Coronary artery (tissue), 2 donors: Measurements from ENCODE around the gene OLFML2A.
"Not testable (repeated sequence)": the region's sequence is repeated elsewhere in the genome, so short reads cannot be mapped to it uniquely, and the experiment has no call there.

Experiments
- DNase-seq: peaks from one replicate; pipeline ENCODE4 v3.0.0-alpha.2; 2017; ENCODE audit warnings: low spot score
- H3K27ac ChIP-seq, 2 donors: fragments of 200-600 bp; sonication (generic); one replicate each; pipeline ENCODE4 v1.5.1; 2016 to 2019
- H3K4me3 ChIP-seq: fragments of 200-600 bp; sonication (generic); 2 replicates; pipeline ENCODE4 v1.5.1; 2016; ENCODE audit warnings: mild to moderate bottlenecking, moderate library complexity
- TF ChIP-seq, protein P1 (sequence below): fragments of 200-600 bp; sonication (generic); IDR thresholded peaks from one replicate; pipeline ENCODE4 v1.5.1; 2019; ENCODE audit warnings: antibody characterized with exemption

OLFML2A gene

DNA sequence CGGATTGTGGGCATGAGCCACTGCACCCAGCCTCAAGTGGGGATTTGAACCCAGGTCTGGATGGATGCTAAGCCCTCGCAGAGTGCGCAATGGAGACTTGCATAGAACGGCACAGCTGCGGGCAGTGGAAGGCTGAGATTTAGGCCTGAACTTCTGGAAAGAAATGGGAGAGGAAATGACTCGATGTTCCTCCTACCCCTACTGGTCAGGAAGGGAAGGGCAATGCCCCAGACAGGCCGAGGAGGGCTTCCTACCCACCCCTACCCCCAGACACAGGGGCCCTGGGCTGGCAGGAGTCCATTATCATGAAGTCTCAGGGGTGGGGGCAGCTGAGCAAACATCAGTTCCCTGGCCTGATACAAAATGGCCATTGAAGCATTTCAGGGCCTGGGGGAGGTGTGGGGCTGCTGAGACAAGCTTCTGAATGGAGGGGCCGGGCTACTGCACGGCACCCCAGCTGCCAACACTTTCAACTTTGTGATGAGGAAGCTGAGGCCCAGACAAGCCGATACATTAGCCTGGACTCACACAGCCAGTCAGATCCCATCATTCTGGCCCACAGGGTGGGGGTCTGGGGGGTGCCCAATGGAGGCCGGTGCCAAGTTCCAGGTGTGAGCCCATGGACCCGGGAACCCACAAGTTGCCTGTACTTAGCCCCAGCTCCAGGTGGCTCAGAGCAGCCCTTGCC is 62.8 kb downstream of the OLFML2A start:
- no peak overlapping the region for H3K27ac ChIP-seq
- DNase-seq, result no peak
- TF ChIP-seq, protein P1, sequence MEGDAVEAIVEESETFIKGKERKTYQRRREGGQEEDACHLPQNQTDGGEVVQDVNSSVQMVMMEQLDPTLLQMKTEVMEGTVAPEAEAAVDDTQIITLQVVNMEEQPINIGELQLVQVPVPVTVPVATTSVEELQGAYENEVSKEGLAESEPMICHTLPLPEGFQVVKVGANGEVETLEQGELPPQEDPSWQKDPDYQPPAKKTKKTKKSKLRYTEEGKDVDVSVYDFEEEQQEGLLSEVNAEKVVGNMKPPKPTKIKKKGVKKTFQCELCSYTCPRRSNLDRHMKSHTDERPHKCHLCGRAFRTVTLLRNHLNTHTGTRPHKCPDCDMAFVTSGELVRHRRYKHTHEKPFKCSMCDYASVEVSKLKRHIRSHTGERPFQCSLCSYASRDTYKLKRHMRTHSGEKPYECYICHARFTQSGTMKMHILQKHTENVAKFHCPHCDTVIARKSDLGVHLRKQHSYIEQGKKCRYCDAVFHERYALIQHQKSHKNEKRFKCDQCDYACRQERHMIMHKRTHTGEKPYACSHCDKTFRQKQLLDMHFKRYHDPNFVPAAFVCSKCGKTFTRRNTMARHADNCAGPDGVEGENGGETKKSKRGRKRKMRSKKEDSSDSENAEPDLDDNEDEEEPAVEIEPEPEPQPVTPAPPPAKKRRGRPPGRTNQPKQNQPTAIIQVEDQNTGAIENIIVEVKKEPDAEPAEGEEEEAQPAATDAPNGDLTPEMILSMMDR, result no peak
- no peak overlapping the region for H3K4me3 ChIP-seq

DNA sequence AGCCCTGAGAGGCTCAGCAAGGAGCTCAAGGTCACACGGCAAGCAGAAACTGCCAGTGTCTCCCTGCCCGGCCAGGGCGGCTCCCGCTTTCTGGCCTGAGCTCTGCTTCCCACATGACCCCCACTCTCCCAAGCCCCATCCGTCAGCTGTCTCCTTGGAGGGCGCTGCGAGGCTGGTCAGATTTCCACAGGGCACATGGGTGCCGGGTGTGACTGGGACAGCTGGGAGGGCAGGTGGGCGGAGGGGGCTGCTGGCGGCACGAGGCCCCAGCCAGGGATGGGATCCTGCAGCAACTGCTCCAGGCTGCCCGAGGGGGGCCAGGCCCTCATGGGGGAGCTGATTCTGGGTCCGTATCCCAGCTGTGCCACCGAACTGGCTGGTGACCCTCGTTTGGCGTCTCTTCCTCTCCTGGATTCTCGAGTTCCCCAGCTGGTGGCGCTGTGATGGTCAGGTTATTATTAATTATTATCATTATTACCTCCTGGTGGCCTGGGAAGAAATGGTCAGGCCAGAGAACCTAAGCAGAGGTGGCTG is 63.4 kb downstream of the OLFML2A start:
- DNase-seq, result no peak
- TF ChIP-seq, protein P1, result no peak
- Histone ChIP-seq H3K27ac (no peak overlapping the region), H3K4me3 (no peak overlapping the region)

DNA sequence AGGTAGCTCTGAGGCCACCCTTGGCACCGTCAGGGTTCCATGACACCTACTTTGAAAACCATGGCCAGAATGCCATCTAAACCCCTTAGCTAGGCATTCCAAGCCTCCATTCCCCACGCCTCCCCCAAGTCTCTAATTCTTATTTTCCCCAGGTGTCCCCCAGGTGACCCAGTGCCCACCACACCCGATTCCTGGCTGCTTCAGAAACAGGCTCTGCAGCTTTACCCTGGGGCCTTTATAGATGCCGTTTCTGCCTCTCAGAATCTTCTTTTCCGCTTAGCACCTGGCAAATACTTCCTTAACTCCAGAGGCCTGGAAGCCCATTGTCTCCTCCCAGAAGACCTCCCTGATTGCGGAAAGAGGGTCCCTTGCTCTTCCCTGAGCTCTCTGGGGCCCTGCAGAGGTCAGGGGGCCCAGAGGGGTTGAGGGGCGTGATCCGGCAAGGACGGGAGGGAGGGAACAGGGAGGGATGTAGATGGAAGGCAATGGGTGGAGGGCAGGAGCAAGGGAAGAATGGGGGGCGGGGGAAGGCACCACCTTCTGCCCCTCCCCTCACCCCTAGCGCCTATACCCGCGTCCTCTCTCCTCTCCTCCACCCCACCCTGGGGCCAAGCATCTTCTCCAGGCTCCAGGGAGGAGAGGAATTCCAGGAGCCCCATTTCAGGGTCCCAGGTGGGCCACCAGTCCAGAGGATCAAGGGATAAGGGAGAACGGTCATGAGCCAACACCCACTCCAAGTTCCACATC is 64.3 kb downstream of the OLFML2A start:
- TF ChIP-seq, protein P1, result no peak
- no peak overlapping the region for H3K4me3 ChIP-seq
- no peak overlapping the region for H3K27ac ChIP-seq
- DNase-seq, result no peak

GRCh38 chr9:124843456-124844034 is 66.6 kb downstream of the OLFML2A start:
- Histone ChIP-seq H3K27ac (no peak overlapping the region), H3K4me3 (no peak overlapping the region)
- TF ChIP-seq, protein P1, result no peak
- no peak for DNase-seq

- DNase-seq, result no peak
- TF ChIP-seq, protein P1, result no peak
- Histone ChIP-seq H3K4me3 (no peak overlapping the region), H3K27ac (no peak overlapping the region)
Measured at GRCh38 chr9:124844291-124844690, 67.4 kb downstream of the OLFML2A start.

DNA sequence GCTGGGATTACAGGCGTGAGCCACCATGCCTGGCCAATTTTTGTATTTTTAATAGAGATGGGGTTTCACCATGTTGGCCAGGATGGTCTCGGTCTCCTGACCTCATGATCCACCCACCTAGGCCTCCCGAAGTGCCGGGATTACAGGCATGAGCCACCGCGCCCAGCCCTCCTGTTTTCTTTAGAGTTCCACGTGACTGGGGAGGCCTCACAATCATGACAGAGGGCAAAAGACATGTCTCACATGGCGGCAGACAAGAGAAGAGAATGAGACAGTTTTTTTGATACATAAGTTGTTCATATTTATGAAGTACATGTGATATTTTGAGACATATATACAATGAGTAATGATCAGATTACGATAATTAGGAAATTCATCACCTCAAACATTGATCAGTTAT is 69.5 kb downstream of the OLFML2A start:
- not testable (repeated sequence) for H3K27ac ChIP-seq, DNase-seq, H3K4me3 ChIP-seq

- H3K4me3 ChIP-seq, result no peak overlapping the region
- DNase-seq, result no peak
- H3K27ac ChIP-seq, result no peak overlapping the region
- TF ChIP-seq, protein P1, result no peak
Measured at GRCh38 chr9:124846969-124847368, 70.0 kb downstream of the OLFML2A start.
